Measurements from ENCODE around the gene MYO15A. TPM values are rescaled to one million over a fixed set of nuclear protein-coding genes. Genes with fewer than 3 reads are reported as not detected.

MYO15A gene
- total RNA-seq, 1 experiment from 2014 or later, result 2.8 TPM

GRCh38 chr17:18111330-18111971, 2.9 kb downstream of the MYO15A start:
- H3K27me3 ChIP-seq (ENCODE audit: insufficient read depth, low read length), result no peaks in the 10 kb centered on the region
- no peak overlapping the region for H3K9ac ChIP-seq (ENCODE audit: low read length)
- H2AFZ ChIP-seq (ENCODE audit: low read depth, low read length, poor library complexity, severe bottlenecking), result no peak overlapping the region
- ChIA-PET RAD21 (ENCODE audit: low non-redundant PET in 1 of 2, low total read pairs in 2 of 2, uncharacterized antibody in 2 of 2, unreplicated experiment in 2 of 2) (no interaction called here), POLR2A (no interaction called here), CTCF (no interaction called here)
- DNase-seq (ENCODE audit: low read depth, low spot score) (no peak), ATAC-seq (no peak)
- H4K20me1 ChIP-seq (ENCODE audit: insufficient read depth), result no peaks in the 10 kb centered on the region
- TF ChIP-seq, protein P1, sequence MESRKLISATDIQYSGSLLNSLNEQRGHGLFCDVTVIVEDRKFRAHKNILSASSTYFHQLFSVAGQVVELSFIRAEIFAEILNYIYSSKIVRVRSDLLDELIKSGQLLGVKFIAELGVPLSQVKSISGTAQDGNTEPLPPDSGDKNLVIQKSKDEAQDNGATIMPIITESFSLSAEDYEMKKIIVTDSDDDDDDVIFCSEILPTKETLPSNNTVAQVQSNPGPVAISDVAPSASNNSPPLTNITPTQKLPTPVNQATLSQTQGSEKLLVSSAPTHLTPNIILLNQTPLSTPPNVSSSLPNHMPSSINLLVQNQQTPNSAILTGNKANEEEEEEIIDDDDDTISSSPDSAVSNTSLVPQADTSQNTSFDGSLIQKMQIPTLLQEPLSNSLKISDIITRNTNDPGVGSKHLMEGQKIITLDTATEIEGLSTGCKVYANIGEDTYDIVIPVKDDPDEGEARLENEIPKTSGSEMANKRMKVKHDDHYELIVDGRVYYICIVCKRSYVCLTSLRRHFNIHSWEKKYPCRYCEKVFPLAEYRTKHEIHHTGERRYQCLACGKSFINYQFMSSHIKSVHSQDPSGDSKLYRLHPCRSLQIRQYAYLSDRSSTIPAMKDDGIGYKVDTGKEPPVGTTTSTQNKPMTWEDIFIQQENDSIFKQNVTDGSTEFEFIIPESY (IDR thresholded peaks at IDR 0.05; ENCODE audit: extremely low read depth, insufficient replicate concordance, low read length), result no peak
- TF ChIP-seq ZFX (IDR thresholded peaks at IDR 0.05), result no peak
- TF ChIP-seq CTCF (IDR thresholded peaks at IDR 0.05 in 2 of 3, conservative IDR thresholded peaks at IDR 0.05 in 1 of 3; ENCODE audit: borderline replicate concordance in 1 of 3, insufficient read depth in 1 of 3, low read depth in 2 of 3, low read length in 2 of 3), result no peak
- no peak for TF ChIP-seq POLR2AphosphoS5 (IDR thresholded peaks at IDR 0.05; ENCODE audit: low read depth, low read length)
- TF ChIP-seq SP1 (IDR thresholded peaks at IDR 0.05; ENCODE audit: low read depth), result no peak
- no peak for TF ChIP-seq CBX3 (IDR thresholded peaks at IDR 0.05; ENCODE audit: low read depth)
- TF ChIP-seq POLR2A (IDR thresholded peaks at IDR 0.05; ENCODE audit: borderline replicate concordance, extremely low read depth, insufficient read depth, insufficient read length), result no peak
- no peak for TF ChIP-seq EGR1 (IDR thresholded peaks at IDR 0.05; ENCODE audit: low read depth)
- TF ChIP-seq YY1 (IDR thresholded peaks at IDR 0.05; ENCODE audit: extremely low read depth, insufficient replicate concordance, low read depth, low read length), result no peak
- no peak for TF ChIP-seq ZNF274 (IDR thresholded peaks at IDR 0.05; ENCODE audit: low read depth, low read length)
- TF ChIP-seq ATF3 (IDR thresholded peaks at IDR 0.05), result no peak
- TF ChIP-seq TCF7L2 (IDR thresholded peaks at IDR 0.05; ENCODE audit: borderline replicate concordance, extremely low read depth, insufficient read depth, insufficient read length), result no peak
- no peak for TF ChIP-seq EZH2phosphoT487 (IDR thresholded peaks at IDR 0.05; ENCODE audit: borderline replicate concordance)
- no peak for TF ChIP-seq FOSL1 (IDR thresholded peaks at IDR 0.05; ENCODE audit: low read depth)
- no peak for TF ChIP-seq MAX (IDR thresholded peaks at IDR 0.05)
- TF ChIP-seq EZH2 (IDR thresholded peaks at IDR 0.05), result no peak
- TF ChIP-seq, protein P2, sequence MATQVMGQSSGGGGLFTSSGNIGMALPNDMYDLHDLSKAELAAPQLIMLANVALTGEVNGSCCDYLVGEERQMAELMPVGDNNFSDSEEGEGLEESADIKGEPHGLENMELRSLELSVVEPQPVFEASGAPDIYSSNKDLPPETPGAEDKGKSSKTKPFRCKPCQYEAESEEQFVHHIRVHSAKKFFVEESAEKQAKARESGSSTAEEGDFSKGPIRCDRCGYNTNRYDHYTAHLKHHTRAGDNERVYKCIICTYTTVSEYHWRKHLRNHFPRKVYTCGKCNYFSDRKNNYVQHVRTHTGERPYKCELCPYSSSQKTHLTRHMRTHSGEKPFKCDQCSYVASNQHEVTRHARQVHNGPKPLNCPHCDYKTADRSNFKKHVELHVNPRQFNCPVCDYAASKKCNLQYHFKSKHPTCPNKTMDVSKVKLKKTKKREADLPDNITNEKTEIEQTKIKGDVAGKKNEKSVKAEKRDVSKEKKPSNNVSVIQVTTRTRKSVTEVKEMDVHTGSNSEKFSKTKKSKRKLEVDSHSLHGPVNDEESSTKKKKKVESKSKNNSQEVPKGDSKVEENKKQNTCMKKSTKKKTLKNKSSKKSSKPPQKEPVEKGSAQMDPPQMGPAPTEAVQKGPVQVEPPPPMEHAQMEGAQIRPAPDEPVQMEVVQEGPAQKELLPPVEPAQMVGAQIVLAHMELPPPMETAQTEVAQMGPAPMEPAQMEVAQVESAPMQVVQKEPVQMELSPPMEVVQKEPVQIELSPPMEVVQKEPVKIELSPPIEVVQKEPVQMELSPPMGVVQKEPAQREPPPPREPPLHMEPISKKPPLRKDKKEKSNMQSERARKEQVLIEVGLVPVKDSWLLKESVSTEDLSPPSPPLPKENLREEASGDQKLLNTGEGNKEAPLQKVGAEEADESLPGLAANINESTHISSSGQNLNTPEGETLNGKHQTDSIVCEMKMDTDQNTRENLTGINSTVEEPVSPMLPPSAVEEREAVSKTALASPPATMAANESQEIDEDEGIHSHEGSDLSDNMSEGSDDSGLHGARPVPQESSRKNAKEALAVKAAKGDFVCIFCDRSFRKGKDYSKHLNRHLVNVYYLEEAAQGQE (IDR thresholded peaks at IDR 0.05; ENCODE audit: low read depth), result no peak
- TF ChIP-seq SIN3A (IDR thresholded peaks at IDR 0.05; ENCODE audit: low read depth), result no peak
- no peak for TF ChIP-seq JUND (IDR thresholded peaks at IDR 0.05)
- H3K4me3 ChIP-seq (replicated peaks in 1 of 2; ENCODE audit: low read depth in 1 of 2, low read length in 2 of 2), result no peak overlapping the region
- BruUV-seq (replicated peaks), result no TSS peak
- intact Hi-C loops (cut with micrococcal nuclease), result no loop called here
- no peaks in the 10 kb centered on the region for H3K9me3 ChIP-seq (ENCODE audit: control insufficient read depth in 1 of 2, insufficient read depth in 1 of 2, low read depth in 1 of 2, low read length in 2 of 2)
- no peaks in the 10 kb centered on the region for H3K79me2 ChIP-seq (ENCODE audit: insufficient read depth, low read length)
- H3K36me3 ChIP-seq (ENCODE audit: control insufficient read depth in 1 of 2, insufficient read depth in 2 of 2, low read length in 2 of 2), result no peaks in the 10 kb centered on the region; a peak in 1 of 4 replicates
- H3K27ac ChIP-seq (ENCODE audit: low read depth, low read length), result no peak overlapping the region
- no peaks in the 10 kb centered on the region for H3K4me1 ChIP-seq (ENCODE audit: control insufficient read depth in 1 of 2, insufficient read depth in 2 of 2, low read length in 2 of 2)
- no peak overlapping the region for H3K4me2 ChIP-seq (ENCODE audit: low read length)
- no peaks in the 10 kb centered on the region for H3K9me2 ChIP-seq (ENCODE audit: insufficient read depth)

All from HCT116 (cell line).